ENCODE results near the gene POU2F1.

- TF ChIP-seq CTCF (IDR thresholded peaks at IDR 0.05) (no peak), EZH2 (IDR thresholded peaks at IDR 0.05) (no peak)
These were observed 92.2 kb downstream of the POU2F1 start for GRCh38 chr1:167312871-167313270.

Data from neural progenitor cell (in vitro differentiated cells).